Right lobe of liver (tissue), 4 donors: ENCODE data around the gene DDI2.

Source experiments
- POLR2A ChIP-seq: fragments of 450-650 bp; IDR thresholded peaks from one replicate; pipeline ENCODE4 v1.6.1; 2017; ENCODE audit warnings: antibody characterized with exemption, mild to moderate bottlenecking
- TF ChIP-seq, protein P1 (sequence below), 4 donors: fragments of 200-600 bp in 3 of 4; fragments of 450-650 bp in 1 of 4; IDR thresholded peaks; one replicate each; pipeline versions ENCODE4 v1.5.1 to v1.8.0; 2016 to 2022; ENCODE audit warnings: antibody characterized with exemption in 4 of 4, mild to moderate bottlenecking in 2 of 4
- donor health status: DM: no; HTN: no; CAD: no.
- donor health status: DM: no; HTN: no; CAD: no.
- donor health status: DM: no; HTN: yes; CAD: no.

DNA sequence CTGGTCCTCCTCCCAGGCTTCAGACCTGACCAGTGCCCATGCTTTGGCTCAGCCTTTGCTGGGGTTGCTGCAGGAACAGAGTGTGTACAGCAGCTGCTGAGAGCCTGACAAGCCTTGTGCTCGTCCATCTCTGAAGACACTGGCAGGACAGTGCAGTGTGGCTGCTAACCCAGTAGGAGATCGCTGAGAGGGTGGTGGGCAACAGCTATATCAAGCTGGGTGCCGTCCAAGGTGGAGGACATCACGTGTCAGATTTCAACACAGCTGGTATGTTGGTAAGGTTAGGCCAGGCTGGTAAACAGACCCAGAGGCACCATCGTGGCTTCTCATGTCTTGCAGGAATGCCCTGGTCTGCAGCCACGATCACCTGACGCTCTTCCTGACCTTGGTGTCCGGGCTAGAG, 100.9 kb downstream of the DDI2 start:
- TF ChIP-seq, protein P1, sequence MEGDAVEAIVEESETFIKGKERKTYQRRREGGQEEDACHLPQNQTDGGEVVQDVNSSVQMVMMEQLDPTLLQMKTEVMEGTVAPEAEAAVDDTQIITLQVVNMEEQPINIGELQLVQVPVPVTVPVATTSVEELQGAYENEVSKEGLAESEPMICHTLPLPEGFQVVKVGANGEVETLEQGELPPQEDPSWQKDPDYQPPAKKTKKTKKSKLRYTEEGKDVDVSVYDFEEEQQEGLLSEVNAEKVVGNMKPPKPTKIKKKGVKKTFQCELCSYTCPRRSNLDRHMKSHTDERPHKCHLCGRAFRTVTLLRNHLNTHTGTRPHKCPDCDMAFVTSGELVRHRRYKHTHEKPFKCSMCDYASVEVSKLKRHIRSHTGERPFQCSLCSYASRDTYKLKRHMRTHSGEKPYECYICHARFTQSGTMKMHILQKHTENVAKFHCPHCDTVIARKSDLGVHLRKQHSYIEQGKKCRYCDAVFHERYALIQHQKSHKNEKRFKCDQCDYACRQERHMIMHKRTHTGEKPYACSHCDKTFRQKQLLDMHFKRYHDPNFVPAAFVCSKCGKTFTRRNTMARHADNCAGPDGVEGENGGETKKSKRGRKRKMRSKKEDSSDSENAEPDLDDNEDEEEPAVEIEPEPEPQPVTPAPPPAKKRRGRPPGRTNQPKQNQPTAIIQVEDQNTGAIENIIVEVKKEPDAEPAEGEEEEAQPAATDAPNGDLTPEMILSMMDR (IDR thresholded peaks at IDR 0.05), result no peak
- no peak for TF ChIP-seq POLR2A
